GM12891 (cell line): ENCODE results near the gene RAB25.

Experiments used
- POLR2A ChIP-seq: IDR thresholded peaks from 2 replicates; pipeline ENCODE4 v1.6.1; 2011; ENCODE audit warnings: low read depth, low read length, control low read depth
- POLR2AphosphoS5 ChIP-seq: IDR thresholded peaks from 2 replicates; pipeline ENCODE4 v1.6.1; 2011; ENCODE audit warnings: low read depth, low read length, control low read depth

DNA sequence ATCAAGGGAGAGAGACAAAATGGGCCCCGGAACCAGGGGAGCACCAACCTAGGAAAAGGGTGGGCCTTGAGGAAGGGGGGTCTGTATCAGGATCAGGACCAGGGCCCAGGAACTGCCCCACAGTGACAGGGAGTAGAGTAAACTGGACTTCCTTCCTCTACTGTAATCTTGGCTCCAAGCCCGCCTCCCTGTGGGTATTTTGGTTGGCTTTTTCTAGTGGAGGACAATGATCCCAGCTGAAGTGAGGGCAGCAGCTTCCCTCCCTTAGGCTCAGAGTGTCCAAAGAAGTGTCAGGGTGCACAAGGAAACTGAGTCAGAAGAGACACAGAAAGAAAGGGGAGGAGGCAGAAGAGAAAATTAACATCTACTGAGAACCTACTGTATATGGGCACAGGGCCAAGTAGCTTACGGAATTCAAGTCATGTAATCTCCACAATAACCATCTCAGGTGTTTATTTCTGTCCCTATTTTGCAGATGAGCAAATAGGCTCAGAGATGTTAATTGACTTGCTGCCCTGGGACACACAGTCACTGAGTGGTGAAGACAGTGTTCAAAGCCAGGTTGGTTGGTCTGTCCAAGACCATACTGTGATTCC, 12.2 kb upstream of the RAB25 start:
- TF ChIP-seq POLR2A (no peak), POLR2AphosphoS5 (no peak)
